Small intestine (tissue), 16 donors: ENCODE results near the gene MAS1. TPM values are rescaled to one million over a fixed set of nuclear protein-coding genes. Genes with fewer than 3 reads are reported as not detected.
A peak's percentile ranks its signal among the peaks of the same experiment; 100 is the strongest.
"Not testable (repeated sequence)": the region's sequence is repeated elsewhere in the genome, so short reads cannot be mapped to it uniquely, and the experiment has no call there.

Experiments
- DNase-seq, 2 donors: peaks; one replicate each; pipeline versions ENCODE4 v3.0.0 to v3.0.0-alpha.2; 2013
- FAIRE-seq: peaks from 2 replicates; lab custom pipeline; 2012; peaks lifted over from hg19 to GRCh38; lab: Jason Lieb, UNC
- H3K27ac ChIP-seq, 3 donors: one replicate each; pipeline ENCODE4 v1.5.1; 2013; ENCODE audit warnings: low read length in 2 of 3, mild to moderate bottlenecking in 2 of 3, control low read depth in 1 of 3, inconsistent platforms in 1 of 3, low read depth in 1 of 3, moderate library complexity in 1 of 3
- H3K27me3 ChIP-seq, 3 donors: one replicate each; pipeline ENCODE4 v1.6.1; 2013; ENCODE audit warnings: low read length in 3 of 3, inconsistent platforms in 1 of 3; ENCODE audit not compliant: control insufficient read depth in 3 of 3, insufficient read depth in 3 of 3
- H3K36me3 ChIP-seq, 3 donors: one replicate each; pipeline ENCODE4 v1.6.1; 2013; ENCODE audit warnings: low read length in 3 of 3, inconsistent platforms in 1 of 3, low read depth in 1 of 3, mild to moderate bottlenecking in 1 of 3, moderate library complexity in 1 of 3; ENCODE audit not compliant: control insufficient read depth in 3 of 3, insufficient read depth in 2 of 3
- H3K4me1 ChIP-seq, 3 donors: one replicate each; pipeline ENCODE4 v1.6.1; 2013; ENCODE audit warnings: low read length in 2 of 3, inconsistent platforms in 1 of 3, low read depth in 1 of 3, mild to moderate bottlenecking in 1 of 3, moderate library complexity in 1 of 3; ENCODE audit not compliant: control insufficient read depth in 3 of 3, insufficient read depth in 2 of 3
- H3K4me3 ChIP-seq, 3 donors: one replicate each; pipeline ENCODE4 v1.5.1; 2013; ENCODE audit warnings: low read length in 3 of 3, control low read depth in 1 of 3, inconsistent platforms in 1 of 3, low read depth in 1 of 3, mild to moderate bottlenecking in 1 of 3, moderate library complexity in 1 of 3
- H3K9me3 ChIP-seq, 2 donors: one replicate each; pipeline ENCODE4 v1.6.1; 2013; ENCODE audit warnings: low read depth in 1 of 2, low read length in 1 of 2; ENCODE audit not compliant: control insufficient read depth in 2 of 2, insufficient read depth in 1 of 2
- WGBS, 3 donors: extraction: QIAGEN DNeasy Blood & Tissue Kit; methylation state at CpG; one replicate each; pipeline ENCODE4 v1.1.7; 2013; 5-methylcytosine and 5-hydroxymethylcytosine counted together
- long read RNA-seq, 10 donors: transcript quantifications; one replicate each; lab custom pipeline, GENCODE V29; 2026
- polyA plus RNA-seq, 4 donors: library from polyadenylated mRNA; stranded (reverse) in 3 of 4; unstranded in 1 of 4; fragments of 200-250 nt in 3 of 4; fragments of 120-200 nt in 1 of 4; gene quantifications; one replicate each; pipeline versions ENCODE4 v1.2.1 to v1.2.3, GENCODE V29; 2013
- donor health status: healthy with polysubstance abuse.
- donor health status: control.
- donor health status: control.
- donor health status: Bipolar disorder and iron deficiency.
- donor health status: healthy.

MAS1 gene
- under 1 TPM in 1 of 4 donors, not detected in 3; under 0.01 TPM for polyA plus RNA-seq
- long read RNA-seq, donor 1 = 0 reads
- long read RNA-seq, donor 2 = 0 reads
- long read RNA-seq, donor 3 = 0 reads
- long read RNA-seq, donor 4 = 0 reads
- long read RNA-seq, donor 5 = 0 reads
- long read RNA-seq, donor 6 = 0 reads
- long read RNA-seq, donor 7 = 0 reads
- long read RNA-seq, donor 8, full-length matches to known transcripts = 1 of 1 reads
- long read RNA-seq, donor 8, partial matches to known transcripts = 0 of 1 reads
- long read RNA-seq, donor 8, other reads (novel, unspliced or antisense) = 0 of 1 reads
- long read RNA-seq, donor 9 = 0 reads
- long read RNA-seq, donor 10 = 0 reads

DNA sequence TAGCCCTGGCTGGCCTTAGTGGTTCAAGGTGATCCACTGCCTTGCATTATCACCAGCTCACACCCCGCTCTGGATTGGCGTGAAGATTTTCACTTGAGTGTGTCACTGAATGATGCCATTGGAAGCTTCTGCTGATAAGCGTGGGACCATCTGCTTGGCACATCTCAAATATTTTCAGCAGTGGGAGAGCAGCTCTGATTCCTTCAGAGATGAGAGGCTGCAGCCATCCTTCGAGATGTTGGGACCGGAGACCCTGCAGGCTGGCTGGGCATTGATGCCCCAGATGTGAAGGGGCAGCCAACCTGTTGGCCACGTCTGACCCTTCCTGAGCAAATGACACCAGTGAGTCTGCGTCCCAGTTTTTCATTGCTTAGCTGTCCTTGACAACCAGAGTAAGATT is at the start of gene MAS1:
MAS1 (plus strand) TSS at position 197 of the 400 bp plus-strand sequence. CDS start 15,968 bp downstream, outside the sequence.
- Histone ChIP-seq H3K27ac (no peak within 1 kb of the TSS), H3K9me3 (no peaks in the 10 kb centered on the region), H3K4me1 (no peaks in the 10 kb centered on the region), H3K36me3 (no peaks in the 10 kb centered on the region), H3K27me3 (peaks cover 0 to 35% (median 6%) of the 10 kb centered on the region in 3 donors), H3K4me3 (no peak within 1 kb of the TSS)
- WGBS, 3 donors = 75 to 82% (median 79%) methylated on average over 7 of the region's 7 CpGs
- FAIRE-seq (no peak), DNase-seq (no peak)

DNA sequence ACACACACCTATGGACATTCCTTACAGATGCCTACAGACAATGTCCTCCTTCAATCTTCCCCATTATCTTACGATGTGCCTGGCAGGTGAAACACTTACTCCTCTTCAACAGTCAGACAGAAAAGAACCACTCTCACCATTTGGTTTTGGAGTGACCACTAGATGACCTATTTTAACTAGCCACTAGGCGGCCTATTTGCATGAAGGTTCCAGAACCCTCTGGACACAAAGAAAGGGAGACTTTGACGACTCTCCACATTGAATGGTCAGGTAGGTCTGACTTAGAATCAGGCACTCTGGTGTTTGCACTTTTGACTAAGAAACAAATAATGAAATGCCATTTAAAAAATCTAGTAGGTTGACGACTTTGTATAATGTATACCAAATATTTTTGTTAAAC is 48.8 kb upstream of the MAS1 start:
- FAIRE-seq = no peak
- 69 to 72% (median 70%) methylated on average over 4 of the region's 4 CpGs for WGBS, 3 donors

GRCh38 chr6:159844737-159845645 is 45.8 kb upstream of the MAS1 start:
- Histone ChIP-seq H3K27ac (no peak overlapping the region), H3K4me1 (no peaks in the 10 kb centered on the region), H3K9me3 (peaks cover 0 to 7% of the 10 kb centered on the region in 2 donors), H3K36me3 (no peaks in the 10 kb centered on the region), H3K27me3 (no peaks in the 10 kb centered on the region), H3K4me3 (no peak overlapping the region)
- DNase-seq (no peak), FAIRE-seq (no peak)
- WGBS, 3 donors = 79 to 88% (median 87%) methylated on average over 13 of the region's 13 CpGs

More for the DNA sequence above, 48.8 kb upstream of the MAS1 start:
- Histone ChIP-seq H3K9me3 (no peaks in the 10 kb centered on the region), H3K36me3 (no peaks in the 10 kb centered on the region), H3K27ac (no peak overlapping the region), H3K4me1 (no peaks in the 10 kb centered on the region), H3K4me3 (no peak overlapping the region), H3K27me3 (no peaks in the 10 kb centered on the region)
- no peak for DNase-seq

- H3K27me3 ChIP-seq, H3K4me1 ChIP-seq, H3K27ac ChIP-seq, H3K4me3 ChIP-seq, FAIRE-seq, H3K36me3 ChIP-seq, H3K9me3 ChIP-seq, DNase-seq: not testable (repeated sequence)
- WGBS, 3 donors = 89 to 91% (median 90%) methylated on average over 5 of the region's 5 CpGs
Measured at GRCh38 chr6:159848552-159848951, 42.2 kb upstream of the MAS1 start.

DNA sequence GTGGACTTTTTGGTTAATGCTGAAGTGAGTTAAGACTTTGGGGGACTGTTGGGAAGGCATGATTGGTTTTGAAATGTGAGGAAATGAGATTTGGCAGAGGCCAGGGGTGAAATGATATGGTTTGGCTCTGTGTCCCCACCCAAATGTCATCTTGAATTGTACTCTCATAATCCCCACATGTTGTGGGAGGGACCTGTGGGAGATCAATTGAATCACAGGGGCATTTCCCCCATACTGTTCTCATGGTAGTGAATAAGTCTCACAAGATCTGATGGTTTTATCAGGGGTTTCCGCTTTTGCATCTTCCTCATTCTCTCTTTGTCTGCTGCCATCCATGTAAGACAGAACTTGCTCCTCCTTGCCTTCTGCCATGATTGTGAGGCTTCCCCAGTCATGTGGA is 40.9 kb upstream of the MAS1 start:
- not testable (repeated sequence) for H3K27ac ChIP-seq, H3K9me3 ChIP-seq, H3K4me1 ChIP-seq, H3K36me3 ChIP-seq, DNase-seq, FAIRE-seq, H3K27me3 ChIP-seq, H3K4me3 ChIP-seq
- 83 to 95% (median 94%) methylated on average over 1 of the region's 1 CpG for WGBS, 3 donors

GRCh38 chr6:159852877-159853276 is 37.9 kb upstream of the MAS1 start:
- FAIRE-seq = no peak

DNA sequence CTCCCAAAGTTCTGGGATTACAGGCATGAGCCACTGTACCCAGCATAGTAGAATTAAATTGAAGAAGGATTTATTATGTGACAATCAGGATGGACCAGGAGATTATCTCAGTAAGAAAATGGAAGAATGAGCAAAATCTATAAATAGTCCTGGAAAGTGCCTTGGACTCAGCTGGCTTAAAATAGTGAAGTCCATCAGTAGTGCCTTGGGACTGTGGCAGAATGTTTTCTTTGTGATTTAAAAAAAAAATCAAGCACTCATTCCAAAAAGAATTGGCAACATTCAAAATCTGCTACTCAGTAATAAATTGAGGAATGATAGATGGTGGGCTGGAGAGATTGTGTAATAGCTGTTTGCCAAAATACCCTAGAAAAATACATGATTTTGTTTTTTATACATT is 37.0 kb upstream of the MAS1 start:
- Histone ChIP-seq H3K9me3 (peaks cover 0 to 4% of the 10 kb centered on the region in 2 donors), H3K27me3 (no peaks in the 10 kb centered on the region), H3K36me3 (no peaks in the 10 kb centered on the region), H3K27ac (no peak overlapping the region), H3K4me3 (no peak overlapping the region), H3K4me1 (no peaks in the 10 kb centered on the region)
- FAIRE-seq = no peak
- no peak for DNase-seq

More at GRCh38 chr6:159852877-159853276, 37.9 kb upstream of the MAS1 start:
- Histone ChIP-seq H3K27me3 (no peaks in the 10 kb centered on the region), H3K4me3 (no peak overlapping the region), H3K36me3 (no peaks in the 10 kb centered on the region), H3K9me3 (peaks cover 0 to 7% of the 10 kb centered on the region in 2 donors), H3K27ac (no peak overlapping the region), H3K4me1 (no peaks in the 10 kb centered on the region)
- peak; percentile 17 to 41 for DNase-seq
- WGBS, 3 donors = 10 to 36% (median 16%) methylated on average over 6 of the region's 6 CpGs

GRCh38 chr6:159854959-159855358 is 35.8 kb upstream of the MAS1 start:
- H3K9me3 ChIP-seq = no peaks in the 10 kb centered on the region
- FAIRE-seq = no peak
- no peak overlapping the region for H3K4me3 ChIP-seq
- no peaks in the 10 kb centered on the region for H3K27me3 ChIP-seq
- H3K27ac ChIP-seq = no peak overlapping the region
- H3K4me1 ChIP-seq = no peaks in the 10 kb centered on the region
- WGBS, 3 donors = 70 to 88% (median 84%) methylated on average over 3 of the region's 3 CpGs
- no peaks in the 10 kb centered on the region for H3K36me3 ChIP-seq
- no peak for DNase-seq
